Myocyte (in vitro differentiated cells): Measurements from ENCODE around the gene ISLR. TPM values are rescaled to one million over a fixed set of nuclear protein-coding genes. Genes with fewer than 3 reads are reported as not detected.
A peak's percentile ranks its signal among the peaks of the same experiment; 100 is the strongest.

Source experiments
- DNase-seq: peaks from one replicate; pipeline ENCODE4 v3.0.0-alpha.2; 2012; ENCODE audit warnings: low read depth
- total RNA-seq: library from RNA; depleted of rRNA; stranded (reverse); fragments of >200 nt; gene quantifications from 2 replicates; pipeline ENCODE4 v1.2.3, GENCODE V29; 2014

The ISLR gene
- total RNA-seq, 1 donor from 2014 or later, result 2.2 TPM

DNA sequence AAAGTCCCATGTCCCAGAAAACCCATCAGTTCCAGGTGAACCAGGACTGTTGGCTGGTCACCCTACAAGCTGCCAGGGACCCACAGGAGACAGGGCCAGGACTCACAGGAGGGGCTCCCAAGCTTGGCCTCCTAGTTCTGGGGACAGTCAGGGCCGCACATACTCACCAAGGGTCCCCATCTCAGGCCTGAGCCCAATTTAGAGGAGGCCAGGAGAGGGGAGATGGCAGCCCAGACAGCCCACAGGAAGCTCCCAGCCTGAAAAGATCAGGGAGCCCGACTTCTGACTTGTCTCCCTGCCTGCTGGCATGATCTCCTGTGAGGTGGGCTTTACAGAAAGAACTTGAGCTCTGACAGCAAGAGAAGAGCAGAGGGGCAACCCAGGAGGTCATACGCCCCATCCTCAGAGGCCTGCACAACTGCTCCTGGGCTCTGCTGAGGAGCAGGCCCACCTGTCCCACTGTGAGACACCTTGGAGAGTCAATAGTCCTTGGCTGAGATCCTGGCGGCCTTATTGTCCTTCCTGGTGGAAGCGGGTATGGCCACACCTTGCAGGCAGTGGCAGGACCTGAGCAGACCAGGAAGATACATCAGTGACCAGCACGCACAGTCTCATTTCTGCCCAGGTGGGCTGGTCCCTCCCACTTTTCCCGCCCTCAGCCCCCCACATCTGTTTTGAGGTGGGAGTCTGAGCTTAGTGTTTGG lies 2.5 kb upstream of the ISLR start:
- no peak for DNase-seq

DNA sequence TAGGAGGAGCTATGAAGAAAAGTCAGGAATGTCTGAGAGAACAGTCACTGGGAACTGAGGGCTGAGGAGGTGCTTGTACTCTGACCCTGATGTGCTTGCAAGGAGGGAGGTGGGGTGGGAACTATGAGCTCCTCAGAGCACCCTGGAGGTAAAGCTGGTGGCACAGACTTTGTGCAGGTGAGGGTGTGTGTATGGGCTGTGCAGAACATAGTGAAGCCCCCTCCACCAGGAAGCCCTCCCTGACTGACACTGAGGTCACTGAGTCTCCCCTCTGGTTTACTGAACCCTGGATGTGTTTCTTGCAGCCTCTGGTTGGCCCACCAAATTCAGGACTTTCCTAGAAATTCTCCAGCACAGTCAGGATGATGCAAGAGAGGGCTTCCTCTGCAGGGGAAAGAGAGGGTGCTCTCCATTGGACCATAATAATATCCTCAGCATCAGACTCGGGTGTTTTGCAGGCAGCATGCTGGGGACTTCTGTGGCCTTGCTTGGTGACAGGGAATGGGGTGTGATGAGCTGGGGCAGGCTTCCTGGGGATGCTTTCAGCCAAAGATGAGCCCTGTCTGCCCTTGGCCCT lies 1.5 kb upstream of the ISLR start:
- DNase-seq, result no peak

- no peak for DNase-seq
These were observed 670 bp upstream of the ISLR start for GRCh38 chr15:74172701-74173379.

DNA sequence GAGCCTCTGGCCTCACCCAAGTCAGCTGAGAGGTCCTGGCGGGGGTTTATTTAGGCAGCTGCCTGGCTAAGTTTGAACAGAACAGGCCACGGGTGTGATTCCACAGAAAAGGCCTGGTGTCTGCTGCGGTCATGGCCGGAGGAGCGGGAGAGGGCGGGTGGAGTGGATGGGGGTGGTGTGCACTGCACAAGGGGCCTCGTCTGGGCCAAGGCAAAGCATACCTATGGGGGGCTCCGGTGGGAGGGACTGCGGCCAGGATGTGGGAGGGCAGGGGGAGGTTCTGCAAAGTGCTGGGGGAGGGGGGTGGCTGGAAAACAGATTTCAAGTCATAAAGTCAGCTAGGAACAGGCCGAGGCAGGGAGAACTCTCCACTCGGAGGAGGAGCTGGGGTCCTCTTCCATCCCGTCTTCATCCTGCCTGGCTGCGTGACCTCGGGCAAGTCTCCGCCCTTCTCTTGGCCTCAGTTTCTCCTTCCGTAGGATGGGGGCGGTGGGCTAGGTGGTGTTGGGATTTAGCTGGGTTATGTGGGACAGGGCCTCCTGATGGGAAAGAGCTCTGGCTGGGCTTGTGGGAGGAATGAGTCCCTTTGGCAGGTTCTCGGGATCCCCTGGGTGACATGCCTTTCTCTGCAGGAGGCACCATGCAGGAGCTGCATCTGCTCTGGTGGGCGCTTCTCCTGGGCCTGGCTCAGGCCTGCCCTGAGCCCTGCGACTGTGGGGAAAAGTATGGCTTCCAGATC lies 878 bp downstream of the ISLR start:
- DNase-seq, result peak; percentile 88

GRCh38 chr15:74174958-74175253 lies 1.4 kb downstream of the ISLR start:
- no peak for DNase-seq

GRCh38 chr15:74175271-74176191 lies 2.0 kb downstream of the ISLR start:
- DNase-seq, result no peak

DNA sequence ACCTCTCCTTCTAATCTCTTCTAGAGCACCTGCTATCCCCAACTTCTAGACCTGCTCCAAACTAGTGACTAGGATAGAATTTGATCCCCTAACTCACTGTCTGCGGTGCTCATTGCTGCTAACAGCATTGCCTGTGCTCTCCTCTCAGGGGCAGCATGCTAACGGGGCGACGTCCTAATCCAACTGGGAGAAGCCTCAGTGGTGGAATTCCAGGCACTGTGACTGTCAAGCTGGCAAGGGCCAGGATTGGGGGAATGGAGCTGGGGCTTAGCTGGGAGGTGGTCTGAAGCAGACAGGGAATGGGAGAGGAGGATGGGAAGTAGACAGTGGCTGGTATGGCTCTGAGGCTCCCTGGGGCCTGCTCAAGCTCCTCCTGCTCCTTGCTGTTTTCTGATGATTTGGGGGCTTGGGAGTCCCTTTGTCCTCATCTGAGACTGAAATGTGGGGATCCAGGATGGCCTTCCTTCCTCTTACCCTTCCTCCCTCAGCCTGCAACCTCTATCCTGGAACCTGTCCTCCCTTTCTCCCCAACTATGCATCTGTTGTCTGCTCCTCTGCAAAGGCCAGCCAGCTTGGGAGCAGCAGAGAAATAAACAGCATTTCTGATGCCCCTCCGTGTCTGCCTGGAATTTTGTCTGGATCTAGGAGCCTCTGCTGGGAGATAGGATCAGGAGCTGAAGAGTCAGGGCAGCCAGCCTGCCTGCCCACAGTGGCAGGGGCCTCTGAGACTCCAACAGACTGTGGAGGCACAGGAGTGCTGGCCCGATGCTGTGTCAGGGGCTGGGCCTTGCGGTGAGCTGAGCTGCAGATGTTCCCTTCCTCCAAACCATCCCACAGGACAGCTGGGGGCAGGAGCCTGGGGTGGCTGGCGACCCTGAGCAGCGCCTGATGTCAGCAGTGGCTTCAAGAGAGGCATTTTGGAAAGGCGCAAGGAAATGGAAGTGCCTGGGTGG lies 3.0 kb downstream of the ISLR start:
- peak; percentile 45 for DNase-seq

DNA sequence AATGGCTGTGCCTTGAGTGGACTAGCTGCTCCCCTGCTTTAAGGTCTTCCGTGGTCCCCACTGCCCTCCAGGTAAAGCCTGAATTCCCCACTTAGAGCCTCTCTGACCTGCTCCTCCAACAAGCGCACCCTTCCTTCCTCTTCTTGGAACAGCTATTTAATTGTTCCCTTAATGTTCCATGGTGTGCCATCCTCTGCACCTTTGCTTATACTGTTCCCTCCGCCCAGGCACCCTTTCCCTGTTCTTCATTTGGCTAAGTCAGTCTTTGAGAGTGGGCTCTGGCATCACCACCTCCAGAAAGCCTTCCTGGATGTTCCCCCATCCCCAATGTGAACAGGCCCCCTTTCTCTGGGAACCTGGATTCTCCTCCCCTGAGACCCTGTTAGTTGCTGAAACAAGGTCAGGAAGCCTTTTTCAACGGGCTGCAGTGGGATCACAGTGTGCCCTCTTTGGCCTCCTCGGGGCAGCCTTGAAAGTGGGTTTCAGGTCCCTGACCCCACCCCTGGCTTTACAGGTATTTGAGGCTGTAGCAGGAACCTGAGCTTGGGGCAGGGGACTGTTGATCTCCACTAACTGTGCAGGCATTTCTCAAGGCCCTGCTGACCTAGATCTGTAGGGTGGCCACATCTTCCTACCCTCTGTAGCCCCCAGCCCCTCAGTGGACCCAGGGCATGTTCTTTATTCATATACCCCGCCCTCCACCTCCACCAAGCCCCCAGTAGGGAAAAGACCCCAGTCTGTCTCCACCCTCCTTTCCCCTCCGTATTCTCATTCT lies 5.0 kb downstream of the ISLR start:
- no peak for DNase-seq

DNA sequence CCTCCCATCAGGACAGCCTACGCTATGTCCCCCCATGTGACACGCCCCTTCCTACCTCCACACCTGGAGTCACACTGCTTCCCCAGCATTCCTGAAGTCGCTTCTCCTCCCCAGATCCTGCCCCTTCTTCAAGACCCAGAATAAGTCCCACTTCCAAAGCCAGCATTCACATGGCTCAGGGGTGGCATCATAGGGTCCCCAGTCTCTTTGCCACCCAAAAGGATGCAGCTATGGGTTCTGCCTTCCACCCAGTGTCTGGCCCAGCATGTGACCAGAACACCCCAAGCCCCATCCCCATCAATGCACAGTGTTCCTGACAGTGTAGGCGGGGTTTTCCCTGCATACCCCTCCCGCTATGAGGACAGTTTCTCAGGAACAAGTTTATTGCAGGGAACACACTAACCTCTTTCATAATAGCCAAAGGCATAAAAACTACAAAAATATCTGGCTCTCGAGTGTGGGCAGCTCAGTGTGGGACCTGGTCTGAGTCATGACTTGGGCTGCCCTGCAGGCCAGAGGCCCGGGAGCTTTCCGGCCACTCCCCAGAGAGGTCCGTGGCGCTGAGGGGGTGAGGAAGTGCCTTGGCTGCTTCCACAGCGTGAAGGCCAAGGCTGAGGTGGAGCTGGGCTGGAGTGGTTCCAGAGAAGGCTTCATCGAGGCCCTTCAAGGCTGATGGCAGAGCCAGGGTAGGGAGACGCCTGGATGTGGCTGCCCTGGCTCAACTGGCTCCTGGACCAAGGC lies 5.8 kb downstream of the ISLR start:
- DNase-seq, result peak; percentile 83

GRCh38 chr15:74179983-74180880 lies 6.7 kb downstream of the ISLR start:
- DNase-seq, result peak; percentile 36

- no peak for DNase-seq
These were observed 7.5 kb downstream of the ISLR start for GRCh38 chr15:74180881-74181602.

GRCh38 chr15:74182131-74182530 lies 8.6 kb downstream of the ISLR start:
- no peak for DNase-seq

- no peak for DNase-seq
These were observed 11.1 kb downstream of the ISLR start for GRCh38 chr15:74184582-74185091.

- no peak for DNase-seq
These were observed 12.3 kb downstream of the ISLR start for GRCh38 chr15:74185710-74186348.

GRCh38 chr15:74188216-74188615 lies 14.7 kb downstream of the ISLR start:
- no peak for DNase-seq

DNA sequence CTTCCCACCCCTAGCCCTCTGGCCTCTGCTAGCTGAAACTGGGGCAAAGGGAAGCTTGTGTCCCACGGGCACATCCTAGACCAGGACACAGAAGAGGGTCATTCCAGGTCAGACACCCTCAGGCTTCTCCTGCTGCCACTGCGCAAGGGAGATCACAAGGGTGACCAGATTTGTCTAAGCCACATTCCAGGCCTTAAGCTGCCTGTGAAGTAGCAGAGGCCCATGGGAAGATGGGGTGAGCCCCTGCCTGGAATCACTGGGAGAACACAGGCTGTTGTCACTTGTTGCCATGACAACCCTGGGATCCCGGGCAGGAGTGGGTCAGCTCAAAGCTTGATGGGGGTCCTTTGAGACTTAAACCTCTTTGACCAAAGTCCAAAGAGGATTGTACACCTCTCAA lies 18.3 kb downstream of the ISLR start:
- no peak for DNase-seq
